CD14-positive monocyte (primary cell): ENCODE measurements around the gene DTX1. TPM values are rescaled to one million over a fixed set of nuclear protein-coding genes. Genes with fewer than 3 reads are reported as not detected.

Experiments
- DNase-seq, 3 donors: peaks; one replicate each; pipeline ENCODE4 v3.0.0-alpha.2; 2011 to 2022
- H2AFZ ChIP-seq: 2 replicates; pipeline ENCODE4 v1.6.0; 2012; ENCODE audit warnings: mild to moderate bottlenecking, low read depth, low read length, inconsistent platforms; ENCODE audit not compliant: insufficient read depth, poor library complexity, severe bottlenecking
- H3K27ac ChIP-seq, 2 donors: 1 replicate in 1 of 2; 2 replicates in 1 of 2; pipeline ENCODE4 v1.5.1; 2012 to 2013; ENCODE audit warnings: low read length in 2 of 2, control low read depth in 1 of 2, inconsistent platforms in 1 of 2, low read depth in 1 of 2, mild to moderate bottlenecking in 1 of 2
- H3K27me3 ChIP-seq, 2 donors: one replicate each; pipeline versions ENCODE4 v1.6.0 to v1.6.1; 2011 to 2013; ENCODE audit warnings: low read length in 2 of 2; ENCODE audit not compliant: control insufficient read depth in 2 of 2, insufficient read depth in 2 of 2
- H3K36me3 ChIP-seq, 2 donors: replicated peaks in 1 of 2; 1 replicate in 1 of 2; 2 replicates in 1 of 2; pipeline versions ENCODE4 v1.5.1 to v1.6.1; 2012 to 2013; ENCODE audit warnings: low read length in 2 of 2, control low read depth in 1 of 2, inconsistent platforms in 1 of 2, mild to moderate bottlenecking in 1 of 2; ENCODE audit not compliant: insufficient read depth in 2 of 2, control insufficient read depth in 1 of 2
- H3K4me1 ChIP-seq, 2 donors: 1 replicate in 1 of 2; 2 replicates in 1 of 2; pipeline versions ENCODE4 v1.5.1 to v1.6.1; 2012 to 2013; ENCODE audit warnings: low read length in 2 of 2, control low read depth in 1 of 2, inconsistent platforms in 1 of 2, mild to moderate bottlenecking in 1 of 2, moderate library complexity in 1 of 2; ENCODE audit not compliant: insufficient read depth in 2 of 2, control insufficient read depth in 1 of 2
- H3K4me2 ChIP-seq: replicated peaks from 2 replicates; pipeline ENCODE3; 2012; ENCODE audit warnings: low read length, moderate library complexity, mild to moderate bottlenecking; ENCODE audit not compliant: poor library complexity, severe bottlenecking; ENCODE audit errors: extremely low read depth
- H3K4me3 ChIP-seq, 3 experiments: fragments of 200-600 bp in 1 of 3; sonication (generic) in 1 of 3; replicated peaks in 1 of 3; 1 replicate in 2 of 3; 2 replicates in 1 of 3; pipeline ENCODE4 v1.5.1; 2011 to 2013; ENCODE audit warnings: low read length in 3 of 3, mild to moderate bottlenecking in 3 of 3, control low read depth in 2 of 3, low read depth in 2 of 3, inconsistent platforms in 1 of 3, moderate library complexity in 1 of 3
- H3K79me2 ChIP-seq: 2 replicates; pipeline ENCODE4 v1.6.0; 2012; ENCODE audit warnings: mild to moderate bottlenecking, control low read depth, inconsistent platforms, low read length, moderate library complexity; ENCODE audit not compliant: insufficient read depth
- H3K9ac ChIP-seq: 2 replicates; pipeline ENCODE4 v1.6.0; 2017; ENCODE audit warnings: low read length, mild to moderate bottlenecking; ENCODE audit not compliant: insufficient read depth, poor library complexity, severe bottlenecking
- H3K9me3 ChIP-seq, 2 donors: replicated peaks in 1 of 2; 1 replicate in 1 of 2; 2 replicates in 1 of 2; pipeline versions ENCODE4 v1.5.1 to v1.6.1; 2012 to 2013; ENCODE audit warnings: low read length in 2 of 2, control low read depth in 1 of 2; ENCODE audit not compliant: control insufficient read depth in 1 of 2, insufficient read depth in 1 of 2
- H4K20me1 ChIP-seq: 2 replicates; pipeline ENCODE4 v1.6.0; 2012; ENCODE audit warnings: mild to moderate bottlenecking, low read length, control low read depth, moderate library complexity; ENCODE audit not compliant: insufficient read depth
- H3K27ac Mint-ChIP-seq, 7 donors: one replicate each; pipeline ENCODE4 v1.8.0; 2020; ENCODE audit warnings: mild to moderate bottlenecking in 7 of 7, mixed read lengths in 7 of 7, moderate library complexity in 6 of 7, inconsistent platforms in 2 of 7
- H3K27me3 Mint-ChIP-seq, 3 donors: one replicate each; pipeline ENCODE4 v1.8.0; 2021 to 2022; ENCODE audit warnings: low read depth in 3 of 3, mild to moderate bottlenecking in 3 of 3, mixed read lengths in 3 of 3, moderate library complexity in 3 of 3, inconsistent platforms in 1 of 3
- H3K36me3 Mint-ChIP-seq, 2 donors: one replicate each; pipeline ENCODE4 v1.8.0; 2020; ENCODE audit warnings: mixed read lengths in 2 of 2, inconsistent platforms in 1 of 2, mild to moderate bottlenecking in 1 of 2
- H3K4me1 Mint-ChIP-seq: one replicate; pipeline ENCODE4 v1.8.0; 2020; ENCODE audit warnings: mild to moderate bottlenecking, mixed read lengths
- H3K4me3 Mint-ChIP-seq, 2 donors: one replicate each; pipeline ENCODE4 v1.8.0; 2020; ENCODE audit warnings: mild to moderate bottlenecking in 2 of 2, mixed read lengths in 2 of 2, moderate library complexity in 1 of 2
- H3K9me3 Mint-ChIP-seq, 7 donors: one replicate each; pipeline ENCODE4 v1.8.0; 2020 to 2022; ENCODE audit warnings: mixed read lengths in 7 of 7, mild to moderate bottlenecking in 6 of 7, moderate library complexity in 6 of 7, inconsistent platforms in 2 of 7
- WGBS: methylation state at CpG from one replicate; pipeline ENCODE4 v1.1.5; 2013; ENCODE audit warnings: missing lambda C conversion rate; ENCODE audit not compliant: insufficient coverage; 5-methylcytosine and 5-hydroxymethylcytosine counted together
- intact Hi-C, 2 donors: fragments of 100-400 bp; cut with micrococcal nuclease; formaldehyde crosslinking; loops; one replicate each; pipeline versions ENCODE4 v1.15.0 to v1.15.1; 2023
- polyA plus RNA-seq, 3 donors: library from polyadenylated mRNA; depleted of rRNA in 1 of 3; unstranded in 2 of 3; stranded (reverse) in 1 of 3; fragments of 300-500 nt in 2 of 3; fragments of >200 nt in 1 of 3; fragmentation: Illumina TruSeq in 2 of 3; gene quantifications; 1 replicate in 2 of 3; 2 replicates in 1 of 3; pipeline ENCODE4 v1.2.3, GENCODE V29; 2012 to 2021
- TF ChIP-seq, protein P1 (sequence below): fragments of 200-600 bp; IDR thresholded peaks from one replicate; pipeline ENCODE4 v1.8.0; 2022; ENCODE audit warnings: antibody characterized with exemption, mild to moderate bottlenecking

DTX1 gene
- polyA plus RNA-seq, 3 donors: 0.04 TPM; not detected in 1

DNA sequence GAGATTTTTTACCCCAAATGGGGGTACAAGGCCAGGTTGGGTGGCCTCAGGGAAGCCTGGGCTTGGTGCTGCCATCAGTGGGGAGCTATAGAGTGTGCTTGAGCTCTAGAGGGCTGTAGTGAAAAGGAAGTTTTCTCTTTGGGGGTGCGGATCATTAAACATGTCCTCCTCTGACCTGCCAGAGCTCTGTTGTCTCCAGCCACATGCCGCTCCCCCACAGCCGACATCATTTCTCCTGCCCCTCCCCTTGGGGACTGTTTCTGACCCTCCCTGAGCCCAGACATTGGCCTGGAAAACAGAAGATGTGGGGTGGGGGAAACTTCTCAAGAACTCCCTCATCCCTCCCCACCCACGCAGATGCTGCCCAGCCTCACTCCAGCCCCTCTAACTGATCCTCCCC is 25.3 kb downstream of the DTX1 start:
- intact Hi-C loops: no loop called here
- Mint-ChIP-seq H3K4me3 (no peak overlapping the region), H3K36me3 (no peaks in the 10 kb centered on the region), H3K27ac (no peak overlapping the region), H3K27me3 (peaks cover 35 to 51% (median 40%) of the 10 kb centered on the region in 3 donors), H3K4me1 (peaks cover 5% of the 10 kb centered on the region), H3K9me3 (peaks cover 0 to 2% (median 0%) of the 10 kb centered on the region in 7 donors)
- no peaks in the 10 kb centered on the region for H3K36me3 ChIP-seq
- no peak overlapping the region for H2AFZ ChIP-seq
- no peaks in the 10 kb centered on the region for H3K4me1 ChIP-seq
- H3K9me3 ChIP-seq: no peaks in the 10 kb centered on the region
- no peak overlapping the region for H3K9ac ChIP-seq
- no peak overlapping the region for H3K27ac ChIP-seq
- no peak for DNase-seq
- no peak overlapping the region for H3K4me3 ChIP-seq
- peaks cover 13 to 20% of the 10 kb centered on the region in 2 donors for H3K27me3 ChIP-seq
- no CpG with 5 or more reads among the region's 4 CpGs for WGBS
- H4K20me1 ChIP-seq: no peaks in the 10 kb centered on the region
- no peaks in the 10 kb centered on the region for H3K79me2 ChIP-seq
- TF ChIP-seq, protein P1, sequence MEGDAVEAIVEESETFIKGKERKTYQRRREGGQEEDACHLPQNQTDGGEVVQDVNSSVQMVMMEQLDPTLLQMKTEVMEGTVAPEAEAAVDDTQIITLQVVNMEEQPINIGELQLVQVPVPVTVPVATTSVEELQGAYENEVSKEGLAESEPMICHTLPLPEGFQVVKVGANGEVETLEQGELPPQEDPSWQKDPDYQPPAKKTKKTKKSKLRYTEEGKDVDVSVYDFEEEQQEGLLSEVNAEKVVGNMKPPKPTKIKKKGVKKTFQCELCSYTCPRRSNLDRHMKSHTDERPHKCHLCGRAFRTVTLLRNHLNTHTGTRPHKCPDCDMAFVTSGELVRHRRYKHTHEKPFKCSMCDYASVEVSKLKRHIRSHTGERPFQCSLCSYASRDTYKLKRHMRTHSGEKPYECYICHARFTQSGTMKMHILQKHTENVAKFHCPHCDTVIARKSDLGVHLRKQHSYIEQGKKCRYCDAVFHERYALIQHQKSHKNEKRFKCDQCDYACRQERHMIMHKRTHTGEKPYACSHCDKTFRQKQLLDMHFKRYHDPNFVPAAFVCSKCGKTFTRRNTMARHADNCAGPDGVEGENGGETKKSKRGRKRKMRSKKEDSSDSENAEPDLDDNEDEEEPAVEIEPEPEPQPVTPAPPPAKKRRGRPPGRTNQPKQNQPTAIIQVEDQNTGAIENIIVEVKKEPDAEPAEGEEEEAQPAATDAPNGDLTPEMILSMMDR: no peak
- H3K4me2 ChIP-seq: no peak overlapping the region

DNA sequence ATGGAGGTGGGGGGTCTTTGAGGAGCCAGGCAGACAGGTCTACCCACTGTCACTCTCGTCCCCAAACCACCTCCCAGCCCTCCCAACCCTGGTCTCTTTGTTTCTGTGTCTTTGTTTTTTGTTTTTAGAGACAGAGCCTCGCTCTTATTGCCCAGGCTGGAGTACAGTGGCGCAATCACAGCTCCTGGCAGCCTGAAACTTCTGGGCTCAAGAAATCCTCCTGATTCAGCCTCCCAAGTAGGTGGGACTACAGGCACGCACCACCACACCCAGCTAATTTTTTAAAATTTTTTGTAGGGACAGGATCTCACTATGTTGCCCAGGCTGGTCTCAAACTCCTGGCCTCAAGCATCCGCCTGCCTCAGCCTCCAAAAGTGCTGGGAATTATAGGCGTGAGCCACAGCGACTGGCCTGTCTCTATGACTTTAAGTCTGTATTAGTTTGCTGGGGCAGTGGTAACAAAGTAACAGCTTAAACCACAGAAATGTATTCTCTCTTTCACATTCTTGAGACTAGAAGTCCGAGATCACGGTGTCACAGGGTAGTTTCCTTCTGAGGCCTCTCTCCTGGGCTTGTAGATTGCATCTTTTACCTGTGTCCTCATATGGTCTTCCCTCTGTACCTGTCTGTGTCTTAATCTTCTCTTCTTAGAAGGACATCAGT is 26.1 kb downstream of the DTX1 start:
- no peaks in the 10 kb centered on the region for H3K36me3 ChIP-seq
- Mint-ChIP-seq H3K27me3 (peaks cover 31 to 51% (median 37%) of the 10 kb centered on the region in 3 donors), H3K27ac (no peak overlapping the region), H3K4me1 (peaks cover 7% of the 10 kb centered on the region), H3K9me3 (peaks cover 0 to 2% (median 0%) of the 10 kb centered on the region in 7 donors), H3K36me3 (no peaks in the 10 kb centered on the region), H3K4me3 (no peak overlapping the region)
- no peaks in the 10 kb centered on the region for H3K79me2 ChIP-seq
- H3K27me3 ChIP-seq: peaks cover 13 to 20% of the 10 kb centered on the region in 2 donors
- WGBS: 87% methylated on average over 6 of the region's 9 CpGs
- H3K4me1 ChIP-seq: no peaks in the 10 kb centered on the region
- no peak overlapping the region for H3K9ac ChIP-seq
- no peaks in the 10 kb centered on the region for H4K20me1 ChIP-seq
- DNase-seq: no peak
- no peak overlapping the region for H3K27ac ChIP-seq
- H3K9me3 ChIP-seq: no peaks in the 10 kb centered on the region
- no peak overlapping the region for H2AFZ ChIP-seq
- intact Hi-C loops: no loop called here
- TF ChIP-seq, protein P1: no peak
- H3K4me2 ChIP-seq: no peak overlapping the region
- H3K4me3 ChIP-seq: no peak overlapping the region
